ENCODE data around the gene COL9A2. TPM values are rescaled to one million over a fixed set of nuclear protein-coding genes. Genes with fewer than 3 reads are reported as not detected.

Gene COL9A2
- total RNA-seq, 2 donors from 2014 or later: 0.59 to 1.2 TPM

DNA sequence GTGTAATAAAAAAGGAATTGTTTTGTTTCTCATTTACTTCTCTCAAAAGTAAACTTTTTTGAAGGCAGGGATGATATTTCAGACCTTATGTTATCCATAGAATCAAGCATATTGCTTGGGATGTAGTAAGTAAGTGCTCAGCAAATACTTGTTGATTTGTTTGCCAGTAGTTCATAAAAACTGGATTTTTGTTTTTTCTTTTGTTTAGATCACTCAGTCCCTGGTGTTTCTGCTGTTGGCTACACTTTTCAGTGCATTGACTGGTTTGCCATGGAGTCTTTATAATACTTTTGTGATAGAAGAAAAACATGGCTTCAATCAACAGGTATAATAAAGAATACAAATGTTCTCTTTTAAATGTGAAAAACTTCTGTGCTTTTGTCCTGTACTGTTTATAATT, 48.9 kb downstream of the COL9A2 start:
- Histone ChIP-seq H3K4me3 (no peak overlapping the region), H3K27ac (peak overlapping the region; percentile 66 to 75), H3K36me3 (peaks cover 60% of the 10 kb centered on the region), H3K9me3 (no peaks in the 10 kb centered on the region), H3K4me1 (peaks cover 0 to 25% of the 10 kb centered on the region in 2 donors), H3K27me3 (no peaks in the 10 kb centered on the region)
- DNase-seq (ENCODE audit: low spot score): no peak
- TF ChIP-seq CTCF (IDR thresholded peaks at IDR 0.05): no peak

DNA sequence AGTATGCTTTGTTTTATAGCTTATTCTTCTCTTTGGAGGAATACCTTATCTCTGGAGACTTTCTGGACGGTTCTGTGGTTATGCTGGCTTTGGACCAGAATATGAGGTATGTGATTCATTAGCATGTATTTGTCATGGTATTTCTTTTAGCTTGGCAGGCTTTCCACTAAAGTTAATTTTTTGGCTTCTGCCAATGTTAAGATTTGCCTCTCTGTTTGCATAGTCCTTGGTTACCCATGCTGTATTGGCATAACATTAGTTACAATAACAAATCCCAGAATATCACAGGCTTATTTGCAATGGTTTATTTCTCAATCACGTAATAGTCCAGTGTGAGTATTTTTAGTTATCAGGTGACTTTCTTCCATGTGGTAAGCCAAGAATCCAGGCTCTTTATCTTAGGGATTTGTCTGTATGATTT, 49.3 kb downstream of the COL9A2 start:
- Histone ChIP-seq H3K27ac (peak overlapping the region; percentile 66 to 75), H3K4me1 (peaks cover 0 to 29% of the 10 kb centered on the region in 2 donors), H3K4me3 (no peak overlapping the region), H3K36me3 (peaks cover 55% of the 10 kb centered on the region), H3K9me3 (no peaks in the 10 kb centered on the region), H3K27me3 (no peaks in the 10 kb centered on the region)
- DNase-seq (ENCODE audit: low spot score): no peak
- TF ChIP-seq CTCF (IDR thresholded peaks at IDR 0.05): no peak

- H3K4me1 ChIP-seq: peaks cover 0 to 32% of the 10 kb centered on the region in 2 donors
- peaks cover 50% of the 10 kb centered on the region for H3K36me3 ChIP-seq
- no peak overlapping the region for H3K4me3 ChIP-seq
Observed at GRCh38 chr1:40266786-40267535, 50.1 kb downstream of the COL9A2 start.

DNA sequence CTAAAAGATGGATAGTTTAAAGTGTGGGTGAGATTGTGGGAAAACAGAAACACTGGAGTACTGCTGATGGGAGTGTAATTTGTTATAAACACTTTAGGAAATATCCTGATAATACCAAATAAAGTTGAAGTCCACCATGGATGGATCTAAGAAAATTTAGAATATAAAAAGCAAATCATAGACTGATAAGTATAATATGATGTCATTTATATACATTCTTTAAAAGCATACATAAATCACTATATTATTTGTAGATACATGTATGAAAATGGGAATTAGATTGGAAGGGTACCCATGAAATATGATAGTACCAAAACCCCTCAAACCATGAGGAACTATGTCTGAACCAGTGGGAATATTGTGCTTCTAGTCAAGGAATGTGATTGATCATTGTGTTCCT, 51.2 kb downstream of the COL9A2 start:
- peaks cover 50% of the 10 kb centered on the region for H3K36me3 ChIP-seq

More at GRCh38 chr1:40266786-40267535, 50.1 kb downstream of the COL9A2 start:
- no peak for TF ChIP-seq CTCF (IDR thresholded peaks at IDR 0.05)
- no peaks in the 10 kb centered on the region for H3K27me3 ChIP-seq
- DNase-seq (ENCODE audit: low spot score): no peak
- no peaks in the 10 kb centered on the region for H3K9me3 ChIP-seq
- peak overlapping the region; percentile 66 to 75 for H3K27ac ChIP-seq

DNA sequence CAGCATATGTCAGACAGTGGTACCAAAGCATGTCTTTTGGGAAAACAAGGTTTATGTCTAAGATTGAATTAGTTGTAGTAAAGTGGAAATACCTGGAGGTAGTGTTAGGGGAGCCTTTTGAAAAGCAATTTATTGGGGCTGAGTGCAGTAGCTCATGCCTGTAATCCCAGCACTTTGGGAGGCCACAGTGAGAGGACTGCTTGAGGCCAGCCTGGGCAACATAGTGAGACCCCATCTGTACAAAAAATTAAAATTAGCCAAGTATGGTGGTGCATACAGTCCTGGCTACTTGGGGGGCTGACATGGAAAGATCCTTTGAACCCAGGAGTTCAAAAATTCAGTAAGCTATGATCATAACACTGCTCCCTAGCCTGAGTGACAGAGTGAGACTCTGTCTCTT, 51.8 kb downstream of the COL9A2 start:
- peaks cover 0 to 35% of the 10 kb centered on the region in 2 donors for H3K4me1 ChIP-seq

More for the DNA sequence above, 51.2 kb downstream of the COL9A2 start:
- no peaks in the 10 kb centered on the region for H3K27me3 ChIP-seq
- no peaks in the 10 kb centered on the region for H3K9me3 ChIP-seq
- H3K4me1 ChIP-seq: peaks cover 0 to 32% of the 10 kb centered on the region in 2 donors
- DNase-seq (ENCODE audit: low spot score): no peak
- no peak overlapping the region for H3K27ac ChIP-seq
- no peak overlapping the region for H3K4me3 ChIP-seq
- TF ChIP-seq CTCF (IDR thresholded peaks at IDR 0.05): no peak

More for the DNA sequence above, 51.8 kb downstream of the COL9A2 start:
- no peak overlapping the region for H3K27ac ChIP-seq
- no peak for TF ChIP-seq CTCF (IDR thresholded peaks at IDR 0.05)
- no peaks in the 10 kb centered on the region for H3K9me3 ChIP-seq
- no peaks in the 10 kb centered on the region for H3K27me3 ChIP-seq
- peaks cover 48% of the 10 kb centered on the region for H3K36me3 ChIP-seq
- no peak for DNase-seq (ENCODE audit: low spot score)
- no peak overlapping the region for H3K4me3 ChIP-seq
